Left hindlimb (tissue), 1 donor: ENCODE results near the gene SRXN1.
"Not testable (repeated sequence)": the region's sequence is repeated elsewhere in the genome, so short reads cannot be mapped to it uniquely, and the experiment has no call there.

Experiments
- DNase-seq: peaks from one replicate; pipeline ENCODE4 v3.0.0-alpha.2; 2018

The SRXN1 gene

DNA sequence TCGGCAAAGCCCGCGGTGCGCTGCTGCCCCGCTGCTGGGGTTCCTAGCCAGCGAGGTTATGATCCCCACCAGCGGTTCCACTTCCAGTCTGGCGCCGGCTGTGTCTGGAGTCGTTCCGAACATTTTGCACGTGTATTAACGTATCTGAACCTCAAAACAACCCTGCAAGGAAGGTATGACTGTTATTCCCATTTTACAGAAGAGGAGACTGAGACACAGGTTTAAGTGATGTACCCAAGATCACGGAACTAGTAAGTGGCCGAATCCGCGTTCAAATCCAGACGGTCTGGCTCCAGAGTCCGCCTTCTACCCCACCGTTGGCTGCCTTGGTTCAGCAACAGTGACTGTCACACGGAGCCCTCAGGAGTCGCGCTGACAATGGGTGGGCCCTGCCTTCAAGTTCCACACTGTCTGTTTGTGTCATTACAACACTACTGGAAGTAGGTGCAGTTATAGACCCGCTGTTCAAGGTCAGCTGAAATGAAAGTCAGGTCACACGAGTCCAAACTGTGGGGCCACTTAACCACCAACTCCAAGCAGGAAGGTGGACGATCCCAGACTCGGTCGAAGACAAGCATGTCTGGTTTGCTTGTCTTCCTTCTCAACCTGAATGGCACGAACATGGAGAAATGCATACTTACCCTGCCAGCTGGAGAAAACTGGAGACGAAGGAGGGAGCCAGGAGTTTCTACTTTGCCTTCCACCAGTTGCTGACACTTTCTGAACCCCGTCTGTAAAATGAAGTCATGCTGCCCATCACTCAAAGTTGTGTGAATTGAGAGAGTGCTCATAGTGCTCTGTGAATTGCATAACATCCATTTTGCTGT lies 803 bp upstream of the SRXN1 start:
- DNase-seq: peak; percentile 26

DNA sequence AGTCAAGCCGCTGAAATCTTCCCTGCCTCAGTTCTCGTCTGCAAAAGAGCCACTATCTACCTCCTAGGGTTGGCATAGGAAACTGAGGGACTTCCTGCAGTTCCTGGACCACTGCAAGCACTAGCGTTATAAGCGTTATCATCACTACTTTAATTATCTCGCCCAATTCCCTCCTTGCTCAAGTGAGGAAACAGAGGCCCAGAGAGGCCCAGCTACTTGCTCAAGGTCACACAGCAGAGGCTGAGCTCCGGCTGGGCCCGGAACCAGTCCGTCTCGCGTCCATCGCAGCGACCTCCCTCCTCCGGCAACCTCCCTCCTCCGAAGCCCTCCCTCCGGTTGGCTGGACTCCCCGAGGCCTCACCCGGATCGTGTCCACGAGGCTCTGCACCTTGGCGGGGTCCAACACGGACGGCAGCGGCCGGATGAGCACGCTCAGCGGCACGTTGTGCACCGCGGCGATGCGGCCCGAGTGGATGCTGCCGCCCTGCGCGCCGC lies 338 bp downstream of the SRXN1 start:
- no peak for DNase-seq

DNA sequence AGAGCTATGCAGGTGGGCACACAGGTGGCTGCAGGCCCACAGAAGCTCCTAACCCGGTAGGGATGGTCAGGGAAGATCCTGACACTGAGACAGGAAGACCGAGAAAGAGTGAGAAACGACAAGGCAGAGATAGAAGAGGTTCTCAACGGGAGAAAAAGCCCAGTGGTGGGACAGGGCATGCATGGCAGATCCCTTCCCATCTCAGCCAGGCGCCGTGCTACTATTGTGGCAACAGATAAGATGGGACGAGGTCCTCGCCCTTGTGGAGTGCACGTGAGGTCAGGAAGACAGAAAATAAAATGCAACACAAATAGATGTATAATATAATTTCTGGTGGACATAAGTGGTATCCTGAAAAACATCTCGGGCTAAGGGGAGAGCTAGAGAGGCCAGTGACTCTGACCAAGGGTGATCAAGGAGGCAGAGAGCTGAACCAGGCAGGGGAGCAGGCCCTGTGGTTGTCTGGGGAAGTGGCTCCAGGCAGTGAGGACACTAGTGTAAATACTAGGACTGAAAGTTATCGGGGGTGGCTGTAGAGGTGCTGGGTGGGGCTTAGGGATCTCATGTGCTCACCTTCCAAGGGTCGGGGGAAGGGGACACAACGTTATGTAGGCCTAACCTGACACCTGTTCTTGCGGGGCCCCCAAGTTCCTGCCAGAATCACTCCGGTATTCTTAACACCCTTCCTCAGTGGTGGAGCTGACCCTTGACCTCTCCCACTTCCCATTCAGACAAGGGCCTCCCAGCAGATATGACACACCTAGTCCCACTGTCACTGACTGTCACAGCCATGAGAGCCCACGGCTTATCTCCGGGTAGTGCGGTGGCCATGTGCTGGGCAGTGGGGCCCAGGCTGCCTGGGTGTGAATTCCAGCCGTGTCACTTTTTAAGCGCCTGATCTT lies 1.0 kb downstream of the SRXN1 start:
- DNase-seq: peak; percentile 23

DNA sequence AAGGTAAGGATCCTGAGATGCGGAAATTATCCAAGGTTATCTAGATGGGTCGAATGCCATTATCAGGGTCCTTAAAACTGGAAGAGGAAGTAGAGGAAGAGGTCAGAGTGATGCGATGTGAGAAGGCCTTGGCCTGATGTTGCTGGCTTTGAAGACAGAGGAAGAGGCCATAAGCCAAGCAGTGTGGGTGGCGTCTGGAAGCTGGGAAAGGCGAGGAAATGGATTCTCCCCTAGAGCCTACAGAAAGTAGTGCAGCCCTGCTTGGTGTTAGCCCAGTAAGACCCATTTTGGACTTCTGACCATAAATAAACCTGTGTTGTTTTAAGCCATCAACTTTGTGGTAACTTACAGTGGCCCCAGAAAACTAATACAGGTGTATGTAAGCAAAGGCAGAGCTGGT lies 2.0 kb downstream of the SRXN1 start:
- peak; percentile 18 for DNase-seq

DNA sequence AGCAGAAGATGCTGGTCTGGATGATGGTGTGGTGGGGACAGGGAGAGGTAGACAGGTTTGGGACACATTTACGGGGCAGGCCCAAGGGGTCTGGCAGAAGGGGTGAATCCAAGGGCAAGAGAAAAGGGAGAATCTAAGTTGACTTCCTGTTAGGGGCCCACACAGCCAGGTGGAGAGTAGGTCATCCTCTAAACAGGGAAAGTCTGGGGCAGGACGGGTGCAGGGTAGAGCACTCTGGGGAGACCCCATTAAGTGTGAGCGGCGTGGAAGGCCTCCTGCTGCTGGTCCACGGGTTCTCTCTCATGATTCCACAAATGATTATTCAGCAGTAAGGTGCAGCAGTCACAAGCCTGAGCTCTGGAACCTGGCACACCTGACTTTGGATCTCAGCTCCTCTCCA lies 2.7 kb downstream of the SRXN1 start:
- DNase-seq: peak; percentile 20

DNA sequence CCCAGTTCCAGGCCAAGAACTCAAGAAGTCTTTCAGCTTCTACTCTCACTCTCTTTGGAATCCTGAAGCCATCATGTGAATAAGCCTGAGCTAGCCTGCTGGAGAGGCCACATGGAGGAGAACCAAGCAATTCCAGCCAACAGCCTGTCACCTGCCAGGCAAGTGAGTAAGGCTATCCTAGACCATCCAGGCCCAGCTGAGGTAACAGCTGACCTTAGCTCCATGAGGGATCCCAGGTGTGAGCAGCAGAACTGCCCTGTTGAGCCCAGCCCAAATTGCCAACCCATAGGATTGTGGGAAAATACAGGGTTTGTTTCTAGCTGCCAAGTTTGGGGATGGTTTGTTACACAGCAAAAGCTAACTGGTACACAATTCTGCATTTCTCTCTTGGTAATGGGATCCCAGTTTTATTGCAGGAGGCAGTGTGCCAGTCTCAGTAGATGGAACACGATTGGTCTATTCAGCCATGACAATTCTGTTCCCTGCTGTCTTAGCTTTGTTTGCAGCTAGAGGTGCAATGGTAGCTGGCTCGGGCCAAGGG lies 5.5 kb downstream of the SRXN1 start:
- DNase-seq: no peak

DNA sequence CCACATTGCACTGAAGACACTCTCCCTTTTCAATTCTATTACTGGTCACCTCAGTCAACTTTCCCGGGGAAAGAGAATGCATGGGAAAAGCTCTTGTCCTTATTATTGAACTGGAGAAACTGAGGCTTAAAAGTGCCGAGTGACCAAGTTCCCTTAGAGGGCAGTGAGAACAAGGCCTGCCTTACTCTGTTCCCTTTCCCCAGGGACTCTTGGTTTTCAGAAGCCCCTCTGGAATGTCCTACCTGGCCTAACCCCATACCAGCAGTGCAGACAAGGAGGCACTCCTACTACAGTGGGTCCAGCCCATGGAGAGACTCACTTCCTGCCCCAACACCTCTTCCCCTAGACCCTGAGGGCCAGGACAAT lies 6.1 kb downstream of the SRXN1 start:
- DNase-seq: no peak

DNA sequence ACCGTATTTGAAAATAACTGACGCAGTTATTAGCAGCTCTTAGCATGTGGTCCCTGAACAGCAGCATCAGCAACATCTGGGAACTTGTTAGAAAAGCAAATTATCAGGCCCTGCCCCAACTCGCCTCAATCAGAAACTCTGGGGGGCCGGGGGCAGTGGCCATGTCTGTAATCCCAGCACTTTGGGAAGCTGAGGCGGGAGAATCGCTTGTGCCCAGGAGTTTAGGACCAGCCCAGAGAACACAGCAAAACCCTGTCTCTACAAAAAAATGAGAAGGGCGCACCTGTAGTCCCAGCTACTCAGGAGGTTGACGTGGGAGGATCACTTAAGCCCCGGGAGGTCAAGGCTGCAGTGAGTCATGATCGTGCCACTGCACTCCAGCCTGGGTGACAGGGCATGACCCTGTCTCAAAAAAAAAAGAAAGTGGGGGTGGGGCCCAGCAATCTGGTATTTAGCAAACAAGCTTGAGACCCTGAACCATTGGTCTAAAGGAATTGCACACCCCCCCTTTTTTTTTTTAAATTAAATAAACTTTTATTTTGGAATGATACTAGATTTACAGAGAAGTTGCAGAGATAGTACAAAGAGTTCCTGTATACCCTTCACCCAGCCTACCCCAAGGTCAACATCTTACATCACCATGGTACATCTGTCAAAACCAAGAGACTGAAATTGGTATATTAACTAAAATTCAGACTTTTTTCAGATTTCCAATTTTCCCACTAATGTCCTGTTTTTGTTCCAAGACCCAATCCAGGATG lies 6.7 kb downstream of the SRXN1 start:
- no peak for DNase-seq

DNA sequence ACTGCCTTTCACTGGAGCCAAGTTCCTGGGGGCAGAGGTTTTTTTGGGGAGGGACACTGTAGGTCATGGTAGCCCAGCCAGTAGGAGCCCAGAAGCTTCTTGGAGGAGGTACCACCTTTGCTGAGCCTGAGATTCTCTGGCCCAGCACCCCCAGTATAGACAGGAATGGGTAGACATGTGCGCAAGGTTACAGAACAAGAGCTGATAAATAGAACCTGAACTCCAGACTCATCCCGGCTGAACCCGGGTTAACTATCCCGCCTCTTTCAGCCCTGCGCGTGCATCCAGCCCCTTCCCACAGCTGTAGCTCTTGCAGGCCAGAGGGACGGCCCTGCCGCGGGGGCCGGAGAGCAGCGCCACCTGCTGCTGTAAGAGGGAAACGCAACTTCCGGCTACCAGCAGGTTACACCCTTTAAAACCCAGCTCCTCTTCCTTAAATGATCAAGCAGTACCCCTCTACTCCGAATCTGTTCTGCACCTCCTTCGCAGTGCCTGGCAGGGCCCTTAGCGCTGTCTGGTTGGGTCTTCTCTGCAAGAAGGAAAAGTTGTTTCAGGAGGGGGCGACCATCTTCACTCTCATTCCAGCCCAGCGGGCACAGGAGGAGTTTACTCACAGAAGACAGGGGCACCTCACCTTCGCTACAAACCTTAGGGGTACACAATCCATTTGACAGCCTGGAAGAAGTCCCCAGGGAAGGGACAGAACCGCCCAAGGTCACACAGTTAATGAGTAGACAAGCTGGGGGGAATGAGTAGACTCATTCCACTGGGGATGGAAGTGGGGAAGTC lies 7.5 kb downstream of the SRXN1 start:
- DNase-seq: peak; percentile 84

DNA sequence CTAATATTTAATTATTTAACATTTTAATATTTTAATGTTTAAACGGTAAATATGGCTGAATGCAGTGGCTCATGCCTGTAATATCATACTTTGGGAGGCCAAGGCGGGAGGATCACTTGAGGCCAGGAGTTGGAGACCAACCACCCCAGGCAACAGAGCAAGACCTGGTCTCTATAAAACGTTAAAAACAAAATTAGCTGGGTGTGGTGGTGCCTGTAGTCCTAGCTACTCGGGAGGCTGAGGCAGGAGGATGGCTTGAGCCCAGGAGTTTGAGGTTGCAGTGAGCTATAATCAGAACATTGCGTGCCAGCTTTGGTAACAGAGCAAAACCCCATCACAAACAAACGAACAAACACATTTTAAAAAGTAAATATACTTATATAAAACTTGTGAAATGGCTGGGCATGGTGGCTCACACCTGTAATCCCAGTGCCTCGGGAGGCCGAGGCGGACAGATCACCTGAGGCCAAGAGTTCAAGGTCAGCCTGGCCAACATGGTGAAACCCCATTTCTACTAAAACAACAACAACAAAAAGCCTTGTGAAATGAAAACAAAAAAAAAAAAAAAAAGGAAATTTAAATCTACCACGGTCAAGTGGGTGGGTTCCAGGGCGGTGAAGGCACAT lies 8.2 kb downstream of the SRXN1 start:
- DNase-seq: no peak

DNA sequence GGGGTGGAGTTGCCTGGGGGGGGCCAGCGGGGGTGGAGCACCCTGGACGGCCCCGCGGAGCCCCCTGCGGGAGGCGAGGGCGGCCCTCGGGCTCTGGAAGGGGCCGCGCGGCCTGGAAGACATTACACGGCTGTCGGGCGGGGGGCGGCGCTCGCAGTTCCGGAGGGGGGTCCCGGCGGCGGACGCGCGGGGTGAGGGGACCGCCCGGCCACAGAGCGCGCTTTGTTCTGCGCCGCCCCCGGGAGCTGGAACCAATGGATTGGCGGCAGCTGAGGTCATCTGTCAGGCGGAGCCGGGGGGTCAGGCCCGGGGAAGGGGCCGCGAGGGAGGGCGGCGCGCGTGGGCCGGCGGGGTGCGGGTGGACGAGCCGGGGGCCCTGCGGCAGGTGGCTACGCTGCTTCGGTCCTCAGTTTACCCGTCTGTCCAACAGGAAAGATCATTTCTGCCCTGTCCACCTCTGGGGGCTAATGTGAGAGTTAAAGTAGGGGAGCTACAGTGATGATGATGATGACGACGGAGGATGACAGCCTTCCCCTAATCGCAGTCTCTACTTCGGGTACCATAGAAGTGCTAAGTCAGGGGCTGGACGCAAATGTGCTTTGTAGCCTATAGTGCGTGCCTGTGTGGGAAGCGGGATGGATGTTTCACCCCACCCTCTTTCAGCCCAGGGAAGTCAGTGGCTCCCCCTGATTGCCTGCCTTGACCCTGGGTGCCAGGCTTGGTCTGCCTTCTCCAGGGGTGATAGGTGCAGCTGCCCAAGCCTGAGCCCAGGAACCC lies 10.4 kb downstream of the SRXN1 start:
- peak; percentile 76 for DNase-seq

DNA sequence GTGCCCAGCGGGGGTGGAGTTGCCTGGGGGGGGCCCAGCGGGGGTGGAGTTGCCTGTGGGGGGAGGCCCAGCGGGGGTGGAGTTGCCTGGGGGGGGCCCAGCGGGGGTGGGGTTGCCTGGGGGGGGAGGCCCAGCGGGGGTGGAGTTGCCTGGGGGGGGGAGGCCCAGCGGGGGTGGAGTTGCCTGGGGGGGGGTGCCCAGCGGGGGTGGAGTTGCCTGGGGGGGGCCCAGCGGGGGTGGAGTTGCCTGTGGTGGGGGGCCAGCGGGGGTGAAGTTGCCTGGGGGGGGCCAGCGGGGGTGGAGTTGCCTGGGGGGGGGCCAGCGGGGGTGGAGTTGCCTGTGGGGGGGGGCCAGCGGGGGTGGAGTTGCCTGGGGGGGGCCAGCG lies 11.0 kb downstream of the SRXN1 start:
- DNase-seq: not testable (repeated sequence)

DNA sequence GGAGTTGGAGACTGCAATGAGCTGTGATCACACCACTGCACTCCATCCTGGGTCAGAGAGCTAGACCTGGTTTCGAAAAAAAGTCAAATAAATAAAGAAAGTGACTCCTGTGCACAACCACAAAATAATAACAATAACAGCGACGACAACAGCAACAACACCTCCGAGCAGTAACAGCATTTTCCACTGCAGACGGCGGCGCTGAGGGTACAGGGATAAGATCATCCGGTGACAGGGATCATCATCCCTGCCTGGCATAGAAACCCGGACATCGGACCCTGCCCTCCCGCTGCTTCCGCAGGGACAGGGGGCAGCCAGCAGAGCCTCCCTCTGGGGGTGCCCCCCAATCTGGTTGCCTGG lies 11.5 kb downstream of the SRXN1 start:
- DNase-seq: peak; percentile 29

DNA sequence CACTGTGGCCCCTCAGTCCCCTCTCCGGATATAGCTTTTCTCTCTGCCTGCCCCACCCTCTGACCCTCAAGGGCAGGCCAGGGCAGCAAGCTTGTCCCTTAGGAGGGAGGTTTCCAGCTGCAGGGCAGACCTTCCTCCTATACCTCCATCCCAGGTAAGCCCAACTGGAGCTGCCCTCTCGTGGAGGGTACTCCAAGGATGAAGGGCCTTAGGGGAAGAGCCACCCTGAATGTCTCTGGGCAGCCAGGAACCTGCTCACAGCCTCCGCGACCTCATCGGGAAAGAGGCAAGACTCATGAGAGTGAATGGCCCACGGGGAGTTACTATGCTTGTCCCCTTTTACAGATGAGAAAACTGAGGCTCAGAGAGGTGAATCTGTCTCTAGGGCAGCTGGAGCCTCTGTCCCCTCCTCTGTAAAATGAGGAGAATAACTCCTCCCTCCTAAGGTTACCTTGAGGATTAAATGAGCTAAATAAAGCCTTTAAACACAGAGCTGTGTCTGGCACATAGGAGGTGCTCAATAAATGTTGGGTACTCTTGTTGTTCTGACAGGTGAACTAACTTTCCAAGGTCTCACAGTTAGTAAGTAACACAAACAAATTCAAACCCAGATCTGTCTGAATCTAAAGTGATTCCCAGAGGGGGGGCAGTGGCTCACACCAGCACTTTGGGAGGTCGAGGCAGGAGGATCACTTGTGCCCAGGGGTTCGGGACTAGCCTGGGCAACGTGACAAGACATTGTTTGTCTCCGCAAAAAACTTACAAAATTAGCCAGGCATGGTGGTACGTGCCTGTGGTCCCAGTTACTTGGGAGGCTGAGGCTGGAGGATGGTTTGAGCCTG lies 12.1 kb downstream of the SRXN1 start:
- DNase-seq: peak; percentile 28

DNA sequence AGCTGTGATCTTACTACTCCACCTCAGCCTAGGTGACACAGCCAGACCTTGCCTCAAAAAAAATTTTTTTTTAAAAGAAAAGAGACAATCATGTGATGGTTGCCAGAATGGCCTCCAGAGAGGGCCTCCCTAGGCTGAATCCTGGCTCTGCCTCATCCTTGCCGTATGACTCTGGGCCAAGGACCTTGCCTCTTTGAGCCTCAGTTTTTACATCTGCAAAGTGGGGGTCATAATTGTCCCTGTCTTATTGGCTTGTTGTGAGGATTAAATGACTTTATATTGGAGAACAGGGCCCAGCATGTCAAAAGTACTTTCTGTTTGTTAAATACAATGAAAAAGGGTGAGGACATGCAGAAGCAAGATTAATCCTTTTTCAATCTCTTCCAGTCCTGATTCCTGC lies 14.4 kb downstream of the SRXN1 start:
- DNase-seq: peak; percentile 0

DNA sequence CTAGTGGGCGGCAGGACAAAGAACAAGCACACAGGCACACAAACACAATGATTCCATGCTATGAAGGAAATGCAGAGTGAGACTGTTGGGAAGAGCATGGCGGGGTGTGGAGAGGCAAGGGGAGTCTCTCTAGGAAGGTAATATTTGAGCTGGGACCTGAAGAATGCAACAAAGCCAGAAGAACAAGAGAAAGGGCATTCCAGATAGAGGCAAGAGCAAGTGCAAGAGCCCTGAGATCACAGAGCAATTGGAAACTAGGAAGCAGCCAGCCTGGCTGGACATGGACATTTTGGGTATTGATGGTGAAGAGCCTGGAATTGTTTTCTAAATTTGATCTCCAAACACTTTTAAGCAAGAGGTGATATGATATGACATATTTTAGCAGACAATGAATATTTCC lies 15.4 kb downstream of the SRXN1 start:
- no peak for DNase-seq

DNA sequence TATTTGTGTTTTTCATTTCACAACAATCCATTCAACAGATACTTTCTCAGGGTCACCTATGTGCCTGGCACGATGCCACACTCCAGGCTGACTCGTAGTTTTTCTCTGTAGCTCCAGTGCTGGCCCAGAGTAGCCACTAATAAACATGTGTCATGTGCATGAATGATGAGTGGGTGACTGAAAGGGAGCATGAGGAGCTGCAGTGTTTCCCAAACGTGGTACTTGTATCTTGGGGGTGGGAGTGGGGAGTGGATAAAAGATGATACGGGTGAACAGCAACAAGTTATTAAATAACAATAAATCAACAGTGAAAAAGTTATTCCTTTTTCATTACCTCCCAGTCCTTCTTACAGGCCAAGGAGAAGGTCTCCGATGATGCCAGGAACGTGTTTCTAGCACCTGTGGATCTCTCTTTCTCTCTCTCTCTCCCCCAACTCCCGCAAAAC lies 17.1 kb downstream of the SRXN1 start:
- DNase-seq: no peak

DNA sequence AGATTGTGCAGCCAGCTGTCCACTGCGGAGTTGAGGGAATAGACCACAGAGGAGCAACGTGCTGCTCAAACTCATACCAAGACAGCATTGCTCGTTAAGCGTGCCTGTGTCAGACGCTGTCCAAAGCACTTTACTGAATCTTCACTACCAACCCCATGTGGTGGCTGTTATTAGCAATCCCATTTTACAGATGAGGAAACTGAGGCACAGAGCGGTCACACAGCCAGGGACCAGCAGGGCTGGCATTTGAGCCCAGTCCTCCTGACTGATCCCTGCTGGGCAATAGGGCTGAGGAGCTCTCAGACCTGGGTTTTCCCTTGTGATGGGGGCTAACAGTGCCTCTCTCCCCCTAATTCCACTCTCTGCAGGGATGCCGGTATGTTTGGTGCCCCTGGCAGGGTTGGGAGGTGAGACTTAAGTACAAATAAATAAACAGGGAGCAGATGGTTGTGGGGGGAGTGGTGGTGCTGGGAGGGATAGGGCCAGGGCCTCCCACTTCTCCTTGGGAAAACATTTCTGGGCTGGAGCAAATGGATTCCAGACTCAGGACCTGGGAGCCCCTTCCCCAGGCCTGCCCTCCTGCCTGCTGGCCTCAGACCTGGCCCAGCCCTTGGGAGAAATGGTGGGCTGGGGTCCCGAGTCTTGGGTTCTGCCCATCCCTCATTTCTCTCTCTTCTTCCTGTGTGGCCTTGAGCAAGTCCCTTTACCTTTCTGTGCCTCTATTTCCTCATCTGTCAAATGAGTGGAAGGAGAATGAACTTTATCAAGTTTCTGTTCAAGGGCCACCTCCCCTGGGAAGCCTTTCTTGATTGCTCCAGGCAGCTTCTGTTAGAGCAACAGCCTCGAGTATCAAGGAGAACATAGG lies 17.7 kb downstream of the SRXN1 start:
- DNase-seq: no peak
